Endothelial cell of umbilical vein (primary cell): Measurements from ENCODE around the gene BRI3BP. TPM values are rescaled to one million over a fixed set of nuclear protein-coding genes. Genes with fewer than 3 reads are reported as not detected.

Source experiments
- BruUV-seq: library from RNA; stranded (reverse); fragments of 400-500 nt; replicated peaks from 2 replicates; lab custom pipeline; 2021; lab: Mats Ljungman, UMichigan
- CTCF ChIA-PET: fragments of 300-600, 350-600 bp; sonication (Branson Sonifier 250); formaldehyde crosslinking; loops from one replicate; lab custom pipeline; 2021; ENCODE audit warnings: antibody characterized with exemption, inconsistent platforms; lab: Charles Lee
- POLR2A ChIA-PET: fragments of 300-600, 350-600 bp; sonication (Branson Sonifier 250); formaldehyde crosslinking; loops from one replicate; lab custom pipeline; 2021; ENCODE audit warnings: antibody characterized with exemption, inconsistent platforms; lab: Charles Lee
- DNase-seq: peaks from one replicate; pipeline ENCODE4 v3.0.0-alpha.2; 2011; ENCODE audit warnings: low read depth, low spot score
- FAIRE-seq: peaks from 2 replicates; lab custom pipeline; 2011; peaks lifted over from hg19 to GRCh38; lab: Jason Lieb, UNC
- H2AFZ ChIP-seq: 2 replicates; pipeline ENCODE4 v1.6.0; 2012; ENCODE audit warnings: low read depth, low read length, control low read depth, inconsistent platforms
- H3K27ac ChIP-seq: 2 replicates; pipeline ENCODE4 v1.5.1; 2011; ENCODE audit warnings: low read depth, mild to moderate bottlenecking, control low read depth, low read length, moderate library complexity; ENCODE audit not compliant: insufficient read depth
- H3K27me3 ChIP-seq, 2 experiments: 2 replicates each; pipeline versions ENCODE4 v1.6.0 to v1.6.1; 2011; ENCODE audit warnings: low read length in 2 of 2, mixed read lengths in 1 of 2; ENCODE audit not compliant: control insufficient read depth in 2 of 2, insufficient read depth in 2 of 2
- H3K36me3 ChIP-seq, 2 experiments: 2 replicates in 1 of 2; 3 replicates in 1 of 2; pipeline ENCODE4 v1.5.1; 2011; ENCODE audit warnings: low read length in 2 of 2, mild to moderate bottlenecking in 1 of 2, moderate library complexity in 1 of 2; ENCODE audit not compliant: control insufficient read depth in 2 of 2, insufficient read depth in 2 of 2; ENCODE audit errors: extremely low read depth in 1 of 2
- H3K4me1 ChIP-seq: 3 replicates; pipeline ENCODE4 v1.5.1; 2011; ENCODE audit warnings: mild to moderate bottlenecking, low read length; ENCODE audit not compliant: control insufficient read depth, insufficient read depth; ENCODE audit errors: extremely low read depth
- H3K4me2 ChIP-seq: 2 replicates; pipeline ENCODE4 v1.6.1; 2011; ENCODE audit warnings: low read length, control low read depth, mixed read lengths; ENCODE audit not compliant: insufficient read depth
- H3K4me3 ChIP-seq, 3 experiments: fragments of 200-600 bp in 1 of 3; sonication (generic), shearing (Covaris generic) in 1 of 3; replicated peaks in 1 of 3; 2 replicates each; pipeline ENCODE4 v1.5.1; 2011 to 2016; ENCODE audit warnings: control low read depth in 3 of 3, low read length in 3 of 3, mild to moderate bottlenecking in 2 of 3, inconsistent platforms in 1 of 3, low read depth in 1 of 3, moderate library complexity in 1 of 3; ENCODE audit not compliant: insufficient read depth in 1 of 3
- H3K79me2 ChIP-seq: 2 replicates; pipeline ENCODE4 v1.6.0; 2012; ENCODE audit warnings: low read length, inconsistent platforms; ENCODE audit not compliant: control insufficient read depth, insufficient read depth
- H3K9ac ChIP-seq: replicated peaks from 2 replicates; pipeline ENCODE3; 2011; ENCODE audit warnings: low read length, control low read depth; ENCODE audit not compliant: insufficient read depth; ENCODE audit errors: extremely low read depth
- H3K9me1 ChIP-seq: replicated peaks from 3 replicates; pipeline ENCODE4 v1.6.0; 2011; ENCODE audit warnings: mild to moderate bottlenecking, low read length; ENCODE audit not compliant: control insufficient read depth, insufficient read depth; ENCODE audit errors: extremely low read depth
- H3K9me3 ChIP-seq: replicated peaks from 2 replicates; pipeline ENCODE4 v1.5.1; 2012; ENCODE audit warnings: low read length, inconsistent platforms; ENCODE audit not compliant: control insufficient read depth, insufficient read depth
- H4K20me1 ChIP-seq: replicated peaks from 2 replicates; pipeline ENCODE3; 2011; ENCODE audit warnings: mild to moderate bottlenecking, low read length; ENCODE audit not compliant: control insufficient read depth, insufficient read depth; ENCODE audit errors: extremely low read depth
- CTCF ChIP-seq, 2 donors: IDR thresholded peaks; 1 replicate in 1 of 2; 2 replicates in 1 of 2; pipeline ENCODE4 v1.5.1; 2011; ENCODE audit warnings: low read length in 2 of 2, mild to moderate bottlenecking in 2 of 2, moderate library complexity in 2 of 2, control low read depth in 1 of 2, inconsistent platforms in 1 of 2, low read depth in 1 of 2; ENCODE audit not compliant: insufficient read depth in 1 of 2; ENCODE audit errors: extremely low read depth in 1 of 2
- EZH2 ChIP-seq: IDR thresholded peaks from 2 replicates; pipeline ENCODE4 v1.6.1; 2012; ENCODE audit warnings: borderline replicate concordance, low read depth, mild to moderate bottlenecking, moderate library complexity, low read length, inconsistent platforms; ENCODE audit not compliant: severe bottlenecking
- FOS ChIP-seq: IDR thresholded peaks from 2 replicates; pipeline ENCODE4 v1.6.1; 2011; ENCODE audit warnings: mild to moderate bottlenecking, low read length, moderate library complexity, borderline replicate concordance; ENCODE audit not compliant: insufficient read depth
- GATA2 ChIP-seq: IDR thresholded peaks from 2 replicates; pipeline ENCODE4 v1.7.0; 2011; ENCODE audit warnings: low read depth, mild to moderate bottlenecking, moderate library complexity, mixed read lengths, low read length; ENCODE audit not compliant: insufficient read length, insufficient read depth
- JUN ChIP-seq: IDR thresholded peaks from 2 replicates; pipeline ENCODE4 v1.6.1; 2011; ENCODE audit warnings: borderline replicate concordance, low read depth; ENCODE audit not compliant: insufficient read length, insufficient read depth
- MYC ChIP-seq: IDR thresholded peaks from one replicate; pipeline ENCODE4 v1.6.1; 2011; ENCODE audit warnings: mild to moderate bottlenecking, low read depth, low read length
- POLR2A ChIP-seq: IDR thresholded peaks from 2 replicates; pipeline ENCODE4 v1.6.1; 2012; ENCODE audit warnings: low read depth, mild to moderate bottlenecking, control low read depth, low read length
- POLR2AphosphoS5 ChIP-seq: IDR thresholded peaks from 2 replicates; pipeline ENCODE4 v1.6.1; 2012; ENCODE audit warnings: low read depth, mild to moderate bottlenecking, control low read depth, low read length, moderate library complexity; ENCODE audit not compliant: insufficient read depth
- dilution Hi-C: fragments of 300-500 bp; cut with MboI; formaldehyde crosslinking; loops from one replicate; pipeline ENCODE4 v1.15.0; 2019; ENCODE audit warnings: low sequenced_read_pairs; ENCODE audit not compliant: extremely low pct_ligation_motif_present
- intact Hi-C: fragments of 100-400 bp; cut with micrococcal nuclease; formaldehyde crosslinking; loops from one replicate; pipeline ENCODE4 v1.10.0; 2022
- polyA plus RNA-seq, 4 experiments: library from polyadenylated mRNA; depleted of rRNA in 3 of 4; stranded (reverse) in 3 of 4; unstranded in 1 of 4; fragments of >200 nt; gene quantifications; 2 replicates each; pipeline versions ENCODE4 v1.2.1 to v1.2.3, GENCODE V29; 2011 to 2012; ENCODE audit warnings: missing spikeins in 1 of 4
- total RNA-seq: library from RNA; stranded (reverse); gene quantifications from 2 replicates; pipeline ENCODE4 v1.2.3, GENCODE V29; 2021
- TF ChIP-seq, protein P1 (sequence below): IDR thresholded peaks from 2 replicates; pipeline ENCODE4 v1.6.1; 2011; ENCODE audit not compliant: insufficient read depth, insufficient read length

Gene BRI3BP
- total and polyA plus RNA-seq, 2 donors (not counting 3 experiments of a cell fraction or from before 2014, with no cell fraction given): 3.4 to 8.2 TPM

DNA sequence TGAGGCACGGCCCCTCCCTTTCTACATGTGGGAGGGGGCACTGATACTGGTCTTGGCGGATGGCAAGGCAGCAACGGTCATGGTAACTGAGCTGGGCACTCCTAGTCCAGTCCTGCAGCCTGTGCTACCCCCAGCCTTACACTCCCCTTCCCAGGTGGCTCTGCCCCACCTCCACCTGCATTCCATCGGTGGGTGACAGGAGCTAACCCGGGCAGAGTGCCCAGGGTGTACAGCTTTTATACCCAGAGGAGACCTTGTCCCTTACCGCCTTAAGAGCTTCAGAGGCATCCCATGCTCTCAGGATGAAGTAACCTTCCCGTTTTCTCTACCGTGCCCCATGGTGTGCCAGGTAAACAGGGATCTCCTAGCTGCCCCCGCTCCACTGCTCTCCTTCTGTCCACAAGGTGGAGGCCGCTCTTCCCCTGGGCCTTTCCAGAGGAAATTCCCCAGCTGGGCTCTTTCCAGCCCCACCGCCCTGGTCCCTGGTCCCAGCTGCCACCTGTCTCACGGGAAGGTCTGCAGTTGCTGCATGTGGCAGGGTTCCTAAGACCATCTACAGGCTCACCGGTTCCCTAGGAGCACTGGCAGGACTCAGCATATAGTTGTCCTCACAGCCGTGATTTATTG lies 20.5 kb downstream of the BRI3BP start:
- Histone ChIP-seq H3K27ac (no peak overlapping the region), H3K36me3 (no peaks in the 10 kb centered on the region), H3K9ac (no peak overlapping the region), H2AFZ (no peak overlapping the region), H4K20me1 (no peaks in the 10 kb centered on the region), H3K9me3 (no peaks in the 10 kb centered on the region), H3K9me1 (no peaks in the 10 kb centered on the region), H3K79me2 (no peaks in the 10 kb centered on the region), H3K4me1 (no peaks in the 10 kb centered on the region), H3K4me2 (no peak overlapping the region), H3K27me3 (no peaks in the 10 kb centered on the region), H3K4me3 (no peak overlapping the region)
- FAIRE-seq (no peak), DNase-seq (no peak)
- TF ChIP-seq JUN: no peak
- TF ChIP-seq EZH2: no peak
- TF ChIP-seq, protein P1, sequence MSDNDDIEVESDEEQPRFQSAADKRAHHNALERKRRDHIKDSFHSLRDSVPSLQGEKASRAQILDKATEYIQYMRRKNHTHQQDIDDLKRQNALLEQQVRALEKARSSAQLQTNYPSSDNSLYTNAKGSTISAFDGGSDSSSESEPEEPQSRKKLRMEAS: no peak
- no peak for TF ChIP-seq POLR2A
- no peak for TF ChIP-seq GATA2
- TF ChIP-seq POLR2AphosphoS5: no peak
- TF ChIP-seq FOS: no peak
- no peak for TF ChIP-seq MYC
- TF ChIP-seq CTCF (IDR thresholded peaks at IDR 0.05; ENCODE audit: extremely low read depth in 1 of 2, insufficient read depth in 1 of 2, low read depth in 1 of 2, low read length in 2 of 2): no peak
- dilution Hi-C loops: no loop called here
- intact Hi-C loops: no loop called here
- CTCF ChIA-PET: no interaction called here
- POLR2A ChIA-PET: no interaction called here
- BruUV-seq: no TSS peak
